Astrocyte of the cerebellum (primary cell): ENCODE data around the gene GOT1.

Experiments
- DNase-seq: peaks from one replicate; pipeline ENCODE4 v3.0.0-alpha.2; 2011; ENCODE audit warnings: low read depth
- H3K4me3 ChIP-seq: 2 replicates; pipeline ENCODE4 v1.5.1; 2011; ENCODE audit warnings: mild to moderate bottlenecking, low read depth, low read length, moderate library complexity
- CTCF ChIP-seq: IDR thresholded peaks from 2 replicates; pipeline ENCODE4 v1.5.1; 2012; ENCODE audit warnings: low read length, low read depth, moderate library complexity, mild to moderate bottlenecking; ENCODE audit errors: missing control alignments
- in situ Hi-C: cut with HindIII; loops from 2 replicates; pipeline ENCODE4 v1.10.0; 2017; ENCODE audit warnings: low sequenced_read_pairs

The GOT1 gene

DNA sequence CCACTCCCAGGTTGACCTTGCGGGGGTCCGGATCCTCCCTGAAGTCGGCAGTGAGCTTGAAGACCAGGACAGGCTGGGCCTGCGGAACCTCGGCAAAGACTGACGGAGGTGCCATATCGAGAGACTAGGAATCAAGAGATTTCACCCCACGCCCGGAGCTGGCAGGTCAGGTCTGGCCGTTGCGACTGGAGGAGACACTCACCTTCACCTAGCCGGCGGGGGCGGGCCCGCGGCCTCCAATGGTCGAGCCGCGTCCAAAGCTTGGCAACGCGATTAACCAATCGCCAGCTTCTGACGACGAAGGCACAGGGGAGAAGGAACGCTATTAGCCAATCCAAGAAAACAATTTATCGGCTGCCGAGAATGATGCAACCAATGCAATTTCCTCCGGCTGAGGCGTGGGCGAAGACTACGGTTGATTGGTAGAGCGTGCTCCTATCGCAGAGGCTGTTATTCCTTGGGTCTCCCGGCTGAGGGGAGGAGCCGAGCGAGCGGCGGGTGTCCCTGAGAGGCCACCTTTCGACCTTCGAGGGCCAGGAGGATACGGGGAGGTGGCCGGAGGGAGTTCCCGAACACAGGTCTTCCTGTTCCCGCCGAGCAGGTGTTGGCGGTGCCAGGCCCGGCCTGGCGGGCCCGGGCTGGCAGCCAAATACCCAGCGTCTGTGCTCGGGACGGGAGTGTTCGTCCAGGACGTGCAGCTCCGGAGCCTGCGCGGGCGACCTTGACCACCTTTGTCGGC is at the start of gene GOT1:
Gene GOT1, minus strand, starts transcription at position 174 of the 739 bp plus-strand sequence. Its CDS starts 59 bp downstream, at position 115.
- in situ Hi-C loops = no loop called here
- TF ChIP-seq CTCF = no peak
- H3K4me3 ChIP-seq = peak within 1 kb of the TSS; percentile 90
- DNase-seq = peak; percentile 98

DNA sequence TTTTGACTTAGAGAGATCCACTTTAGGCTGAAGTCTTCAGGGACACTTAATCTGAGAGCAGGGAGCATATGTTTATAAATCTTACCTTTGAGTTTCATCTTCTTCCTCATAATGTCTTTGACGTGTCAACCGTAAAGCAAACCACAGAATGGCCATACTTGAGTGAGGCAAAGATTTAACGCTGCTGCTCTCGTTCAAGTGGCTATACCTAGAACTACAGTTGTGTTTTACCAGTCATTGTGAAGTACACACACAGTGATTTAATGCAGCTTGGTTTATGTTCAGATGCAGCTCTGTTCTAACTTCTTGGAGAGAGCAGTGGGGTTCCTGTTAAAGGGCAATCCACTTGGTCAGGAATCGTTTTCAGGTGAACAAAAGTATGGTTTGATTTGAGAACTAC is 39.9 kb upstream of the GOT1 start:
- H3K4me3 ChIP-seq = no peak overlapping the region
- no peak for TF ChIP-seq CTCF

GRCh38 chr10:99467236-99467999 is 37.0 kb upstream of the GOT1 start:
- no peak for DNase-seq
- in situ Hi-C loops = no loop called here
- no peak for TF ChIP-seq CTCF
- H3K4me3 ChIP-seq = no peak overlapping the region

More for the DNA sequence above, 39.9 kb upstream of the GOT1 start:
- in situ Hi-C loops = no loop called here
- no peak for DNase-seq

GRCh38 chr10:99466632-99467223 is 36.3 kb upstream of the GOT1 start:
- in situ Hi-C loops = no loop called here
- no peak overlapping the region for H3K4me3 ChIP-seq
- no peak for DNase-seq
- no peak for TF ChIP-seq CTCF

GRCh38 chr10:99461230-99461629 is 30.8 kb upstream of the GOT1 start:
- in situ Hi-C loops = no loop called here
- no peak for DNase-seq
- no peak overlapping the region for H3K4me3 ChIP-seq
- TF ChIP-seq CTCF = no peak

DNA sequence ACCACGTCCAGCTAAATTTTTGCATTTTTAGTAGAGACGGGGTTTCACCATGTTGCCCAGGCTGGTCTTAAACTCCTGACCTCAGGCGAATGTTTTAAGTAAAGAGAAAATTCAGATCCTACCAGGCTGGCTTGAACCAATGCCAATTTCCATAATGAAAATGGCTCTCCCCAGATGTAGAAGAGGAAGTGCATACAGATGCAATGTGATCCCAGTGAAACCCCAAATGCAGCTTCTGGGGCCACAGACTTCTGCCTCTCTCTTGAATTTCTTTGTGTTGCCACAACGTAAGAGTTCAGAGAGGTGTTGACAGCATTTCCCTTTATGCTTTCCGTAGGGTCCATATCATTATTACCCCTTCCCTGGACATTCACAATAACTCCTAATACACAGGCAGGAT is 29.6 kb upstream of the GOT1 start:
- in situ Hi-C loops = no loop called here
- TF ChIP-seq CTCF = no peak

More for the DNA sequence above, 29.6 kb upstream of the GOT1 start:
- no peak for DNase-seq
- no peak overlapping the region for H3K4me3 ChIP-seq
